WTC11 (cell line): ENCODE data around the gene FOXG1.

Source experiments
- ARID4B ChIP-seq: sonication (generic); formaldehyde crosslinking; IDR thresholded peaks from 2 replicates; pipeline ENCODE4 v1.8.0; 2023; ENCODE audit warnings: missing genetic modification reagents, mild to moderate bottlenecking, borderline replicate concordance
- CTCF ChIP-seq: fragments of 200-600 bp; IDR thresholded peaks from 2 replicates; pipeline ENCODE4 v1.8.0; 2022; ENCODE audit warnings: antibody characterized with exemption
- EMX1 ChIP-seq: fragments of 250-450 bp; sonication (Bioruptor Pico); IDR thresholded peaks from 2 replicates; pipeline ENCODE4 v1.8.0; 2021; ENCODE audit warnings: mild to moderate bottlenecking
- TCF7 ChIP-seq: sonication (generic); formaldehyde crosslinking; IDR thresholded peaks from 2 replicates; pipeline ENCODE4 v1.8.0; 2022; ENCODE audit warnings: mild to moderate bottlenecking, low read depth, missing genetic modification reagents, moderate library complexity
- USF2 ChIP-seq: sonication (generic); formaldehyde crosslinking; IDR thresholded peaks from 2 replicates; pipeline ENCODE4 v1.8.1; 2023; ENCODE audit warnings: mild to moderate bottlenecking, missing genetic modification reagents, moderate library complexity
- ZNF121 ChIP-seq: sonication (generic); formaldehyde crosslinking; IDR thresholded peaks from 2 replicates; pipeline ENCODE4 v1.8.0; 2023; ENCODE audit warnings: missing genetic modification reagents
- ZNF532 ChIP-seq: fragments of 250-450 bp; sonication (Bioruptor Pico); IDR thresholded peaks from 2 replicates; pipeline ENCODE4 v1.9.0; 2021; ENCODE audit warnings: mild to moderate bottlenecking, borderline replicate concordance

GRCh38 chr14:28763751-28764256 is 2.8 kb upstream of the FOXG1 start:
- no peak for TF ChIP-seq EMX1 (CRISPR knock-in tag)
- TF ChIP-seq CTCF: no peak
- no peak for TF ChIP-seq ARID4B (CRISPR knock-in tag)
- TF ChIP-seq ZNF532 (CRISPR knock-in tag): no peak
- no peak for TF ChIP-seq ZNF121 (CRISPR knock-in tag)
- TF ChIP-seq USF2 (CRISPR knock-in tag): no peak
- no peak for TF ChIP-seq TCF7 (CRISPR knock-in tag)
